Measurements from ENCODE around the gene NPHS1.

NPHS1 gene

DNA sequence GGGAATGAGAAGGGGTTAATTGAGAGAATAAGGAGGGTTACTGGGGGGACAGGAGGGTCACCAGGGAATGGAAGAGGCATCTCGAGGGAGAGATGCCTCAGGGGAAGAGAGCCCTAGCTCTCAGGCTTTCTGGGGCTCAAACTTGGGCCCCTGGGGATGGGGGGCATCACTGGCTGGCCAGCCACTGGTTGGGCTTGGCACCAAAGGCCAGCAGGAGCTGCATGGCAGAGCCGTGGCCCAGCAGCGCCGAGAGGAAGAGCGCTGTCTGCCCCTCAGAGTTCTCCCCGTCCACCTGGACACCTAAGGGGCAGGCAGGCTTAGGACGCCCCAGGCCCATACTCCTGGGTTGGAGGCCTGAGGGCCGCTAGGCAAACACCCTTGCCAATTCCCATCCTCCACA lies 59.4 kb downstream of the NPHS1 start:
- no peak for TF ChIP-seq ZFX (IDR thresholded peaks at IDR 0.05)
- TF ChIP-seq, protein P1, sequence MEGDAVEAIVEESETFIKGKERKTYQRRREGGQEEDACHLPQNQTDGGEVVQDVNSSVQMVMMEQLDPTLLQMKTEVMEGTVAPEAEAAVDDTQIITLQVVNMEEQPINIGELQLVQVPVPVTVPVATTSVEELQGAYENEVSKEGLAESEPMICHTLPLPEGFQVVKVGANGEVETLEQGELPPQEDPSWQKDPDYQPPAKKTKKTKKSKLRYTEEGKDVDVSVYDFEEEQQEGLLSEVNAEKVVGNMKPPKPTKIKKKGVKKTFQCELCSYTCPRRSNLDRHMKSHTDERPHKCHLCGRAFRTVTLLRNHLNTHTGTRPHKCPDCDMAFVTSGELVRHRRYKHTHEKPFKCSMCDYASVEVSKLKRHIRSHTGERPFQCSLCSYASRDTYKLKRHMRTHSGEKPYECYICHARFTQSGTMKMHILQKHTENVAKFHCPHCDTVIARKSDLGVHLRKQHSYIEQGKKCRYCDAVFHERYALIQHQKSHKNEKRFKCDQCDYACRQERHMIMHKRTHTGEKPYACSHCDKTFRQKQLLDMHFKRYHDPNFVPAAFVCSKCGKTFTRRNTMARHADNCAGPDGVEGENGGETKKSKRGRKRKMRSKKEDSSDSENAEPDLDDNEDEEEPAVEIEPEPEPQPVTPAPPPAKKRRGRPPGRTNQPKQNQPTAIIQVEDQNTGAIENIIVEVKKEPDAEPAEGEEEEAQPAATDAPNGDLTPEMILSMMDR (conservative IDR thresholded peaks at IDR 0.05) = no peak
- no peak overlapping the region for H3K27ac ChIP-seq

DNA sequence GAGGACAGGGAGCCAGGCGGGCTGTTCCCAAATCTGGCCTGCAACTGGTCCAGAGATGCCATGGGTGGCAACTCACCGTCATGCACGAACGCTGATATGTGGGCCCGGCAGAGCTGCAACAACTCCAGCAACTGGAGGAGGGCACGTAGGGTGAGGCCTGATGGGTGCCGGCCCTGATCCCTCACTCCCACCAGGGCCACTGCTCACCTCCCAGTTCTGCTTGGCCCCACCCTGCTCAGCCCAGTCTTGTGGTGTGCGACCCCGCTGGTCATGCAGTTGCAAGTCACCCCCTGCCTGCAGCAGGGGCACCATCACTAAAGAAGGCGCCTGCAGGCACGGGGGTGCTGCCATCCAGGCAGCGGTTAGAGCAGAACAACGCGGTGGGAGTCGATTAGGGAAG lies 60.0 kb downstream of the NPHS1 start:
- no peak overlapping the region for H3K27ac ChIP-seq
- TF ChIP-seq, protein P1 (conservative IDR thresholded peaks at IDR 0.05) = no peak
- no peak for TF ChIP-seq ZFX (IDR thresholded peaks at IDR 0.05)

DNA sequence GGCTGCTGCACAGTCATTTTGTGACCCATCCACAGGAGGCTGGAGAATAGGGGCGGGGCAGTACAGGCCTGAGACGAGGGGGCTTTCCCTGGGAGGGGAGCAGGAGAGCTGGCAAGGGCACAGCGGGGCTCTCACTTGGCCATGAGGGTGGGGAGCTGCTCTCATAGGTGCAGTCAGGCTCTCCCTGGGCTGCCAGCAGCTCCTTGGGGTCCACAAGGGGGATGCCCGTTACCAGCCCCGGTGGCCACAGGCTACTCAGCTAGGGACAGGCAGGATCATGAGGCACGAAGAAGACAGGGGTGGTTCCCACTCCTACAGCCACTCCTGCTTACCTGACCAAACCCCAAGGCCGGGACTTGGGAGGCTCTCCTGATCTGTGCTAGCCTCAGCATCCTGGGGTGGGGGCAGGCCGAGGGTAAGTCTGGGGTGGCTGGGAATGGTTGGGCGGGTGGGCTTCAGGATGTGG lies 60.5 kb downstream of the NPHS1 start:
- H3K27ac ChIP-seq = no peak overlapping the region
- TF ChIP-seq, protein P1 (conservative IDR thresholded peaks at IDR 0.05) = no peak

DNA sequence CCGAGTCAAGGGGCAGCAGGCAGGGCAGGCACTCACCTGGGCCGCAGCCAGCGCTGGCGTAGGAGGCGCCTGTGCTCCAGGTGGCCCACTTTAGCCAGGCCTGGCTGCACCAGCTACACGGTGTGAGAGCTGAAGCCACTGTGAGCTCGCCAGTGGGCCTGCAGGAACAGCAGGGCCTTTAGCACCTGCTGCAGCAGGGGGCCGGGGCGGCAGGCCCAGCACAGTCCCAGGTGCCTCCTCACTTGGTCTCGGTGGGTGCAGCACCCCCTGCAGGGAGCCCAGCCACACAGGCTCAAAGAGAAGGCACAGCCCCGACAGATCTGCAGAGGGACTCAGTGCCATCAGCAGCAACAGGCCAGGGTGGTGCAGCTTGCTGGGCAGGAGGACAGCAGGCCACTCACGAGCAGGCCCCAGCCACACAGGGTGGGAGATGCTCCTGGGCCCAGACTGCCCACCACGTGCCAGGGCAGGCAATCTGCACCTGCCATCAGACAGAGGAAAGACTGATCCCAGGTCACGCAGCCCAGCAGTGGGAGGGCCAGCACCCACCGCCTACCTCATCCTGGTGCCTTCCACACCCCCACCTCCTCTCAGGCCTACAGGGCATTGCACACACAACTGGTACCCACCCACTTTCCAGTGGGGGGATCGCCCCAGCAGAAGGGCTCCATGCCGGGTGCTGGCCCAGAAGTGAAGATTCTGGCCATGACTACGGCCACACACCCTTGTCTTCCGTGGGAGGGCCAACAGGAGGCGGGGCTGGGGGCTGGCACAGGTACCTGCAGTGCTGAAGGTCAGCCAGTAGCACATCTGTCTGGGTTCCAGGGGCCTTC lies 61.1 kb downstream of the NPHS1 start:
- no peak for TF ChIP-seq ZFX (IDR thresholded peaks at IDR 0.05)
- TF ChIP-seq, protein P1 (conservative IDR thresholded peaks at IDR 0.05) = no peak
- no peak overlapping the region for H3K27ac ChIP-seq

DNA sequence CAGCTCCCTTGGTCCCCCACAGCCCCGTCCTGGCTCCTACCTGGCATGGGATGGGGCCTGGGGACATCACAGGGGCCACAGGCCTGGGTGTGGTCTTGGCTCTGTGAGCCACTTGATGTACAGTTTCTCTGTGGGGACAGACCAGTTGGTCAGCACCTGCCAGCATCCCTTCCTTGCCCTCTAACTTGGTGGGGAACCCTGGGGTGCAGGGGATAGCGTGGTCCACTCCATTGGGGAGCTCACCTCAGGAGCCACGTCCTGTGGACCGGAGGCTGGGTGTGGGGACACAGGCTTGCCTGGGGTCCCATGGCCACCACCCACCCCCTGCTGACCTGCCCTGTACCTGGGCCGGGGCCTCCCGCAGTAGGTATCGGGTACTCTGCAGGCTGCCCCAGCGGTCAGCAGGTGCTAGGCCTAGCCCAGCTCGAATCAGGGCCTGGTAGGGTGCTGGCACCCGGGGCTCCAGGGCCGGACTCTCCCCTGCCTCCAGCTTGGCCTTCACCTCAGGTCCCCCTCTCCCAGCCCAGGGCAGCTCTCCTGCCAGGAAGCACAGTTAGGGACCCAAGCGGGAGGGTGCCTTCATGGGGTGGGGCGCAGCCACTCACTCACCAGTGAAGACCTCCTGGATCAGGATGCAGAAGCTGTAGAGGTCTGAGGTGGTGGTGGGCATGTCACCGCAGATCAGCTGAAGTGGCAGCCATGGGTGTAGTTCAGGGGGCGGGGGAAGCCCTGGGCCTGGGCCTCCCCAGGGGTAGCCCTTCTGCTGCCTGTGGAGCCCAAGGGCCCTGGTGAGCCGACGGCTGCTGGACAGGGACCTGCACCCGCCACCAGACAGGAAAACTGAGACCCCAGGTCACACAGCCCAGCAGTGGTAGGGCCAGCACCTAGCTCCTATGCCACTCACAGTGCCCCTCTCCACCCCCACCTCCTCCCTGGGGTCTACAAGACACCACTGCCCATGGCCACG lies 62.0 kb downstream of the NPHS1 start:
- TF ChIP-seq, protein P1 (conservative IDR thresholded peaks at IDR 0.05) = no peak
- H3K27ac ChIP-seq = no peak overlapping the region

DNA sequence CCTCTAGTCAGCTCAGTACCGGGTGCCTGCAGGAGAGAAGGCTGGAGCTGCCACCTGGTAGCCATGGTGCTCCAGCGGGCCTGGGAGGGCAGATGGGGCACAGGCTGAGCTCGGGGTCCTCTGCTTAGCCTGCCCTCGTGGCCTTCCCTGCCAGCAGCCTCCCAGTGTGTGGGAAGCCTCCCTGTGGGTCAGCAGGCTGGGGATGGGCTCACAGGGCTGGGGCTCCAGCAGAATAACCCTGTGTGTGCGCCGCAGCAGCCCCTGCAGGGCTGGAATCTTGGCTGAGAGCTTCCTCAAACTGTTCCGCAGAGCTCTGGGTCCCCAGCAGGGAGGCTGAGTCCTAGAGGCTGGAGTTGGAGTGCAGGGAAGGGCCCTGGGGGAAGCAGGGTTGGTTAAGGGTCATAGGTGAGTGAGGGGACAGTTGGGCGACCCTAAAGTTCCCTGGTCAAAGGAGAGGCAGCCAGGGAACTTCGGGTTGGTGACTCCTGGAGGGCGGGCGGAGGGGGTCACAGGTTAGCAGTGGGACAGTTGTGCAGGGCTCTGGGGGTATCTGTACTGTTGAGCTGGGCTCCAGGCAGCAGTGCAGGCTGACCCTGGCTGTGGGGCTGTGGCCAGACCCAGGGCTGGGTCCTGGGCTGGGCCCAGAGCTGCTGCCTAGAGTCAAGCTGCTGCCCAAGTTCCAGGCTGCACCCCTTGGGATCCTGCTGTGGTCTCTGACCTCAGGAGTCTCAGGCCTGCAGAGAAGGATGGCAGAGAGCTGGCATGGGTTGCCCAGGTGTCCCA lies 62.9 kb downstream of the NPHS1 start:
- TF ChIP-seq, protein P1 (conservative IDR thresholded peaks at IDR 0.05) = no peak
- no peak for TF ChIP-seq ZFX (IDR thresholded peaks at IDR 0.05)

More for the DNA sequence above, 62.9 kb downstream of the NPHS1 start:
- no peak overlapping the region for H3K27ac ChIP-seq

Measured in C4-2B (cell line).